ENCODE measurements around the gene CARD11. TPM values are rescaled to one million over a fixed set of nuclear protein-coding genes. Genes with fewer than 3 reads are reported as not detected.

Gene CARD11
- polyA plus RNA-seq, 1 experiment, result 1.2 TPM

DNA sequence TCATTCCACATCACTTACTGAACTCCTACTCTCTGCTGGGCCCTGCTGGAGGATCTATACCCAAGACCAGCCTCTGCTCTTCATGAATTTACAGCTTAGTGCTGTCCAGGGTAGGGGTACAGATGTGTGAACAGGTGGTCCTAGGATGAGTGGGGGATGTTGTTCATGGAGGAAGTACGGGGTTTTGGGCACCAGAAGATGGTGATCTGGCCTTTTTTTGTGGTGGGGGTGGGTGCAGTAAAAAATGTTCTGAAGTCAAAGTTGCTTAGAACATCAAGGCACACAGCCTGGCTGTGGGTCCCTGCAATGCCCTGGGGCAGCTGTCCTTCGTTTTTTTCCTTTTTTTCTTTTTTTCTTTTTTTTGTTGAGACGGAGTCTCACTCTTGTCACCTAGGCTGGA is 165.4 kb downstream of the CARD11 start:
- Histone ChIP-seq H3K27ac (ENCODE audit: low read depth, low read length) (no peak overlapping the region), H3K27me3 (ENCODE audit: control insufficient read depth, insufficient read depth, low read length) (no peaks in the 10 kb centered on the region), H3K4me3 (ENCODE audit: low read depth, low read length) (no peak overlapping the region), H3K9me3 (ENCODE audit: control insufficient read depth, insufficient read depth, low read length) (no peaks in the 10 kb centered on the region)
- POLR2A ChIA-PET, result no interaction called here
- CTCF ChIA-PET, result no interaction called here
- no peak for DNase-seq (ENCODE audit: low read depth, low spot score)
- TF ChIP-seq, protein P1, sequence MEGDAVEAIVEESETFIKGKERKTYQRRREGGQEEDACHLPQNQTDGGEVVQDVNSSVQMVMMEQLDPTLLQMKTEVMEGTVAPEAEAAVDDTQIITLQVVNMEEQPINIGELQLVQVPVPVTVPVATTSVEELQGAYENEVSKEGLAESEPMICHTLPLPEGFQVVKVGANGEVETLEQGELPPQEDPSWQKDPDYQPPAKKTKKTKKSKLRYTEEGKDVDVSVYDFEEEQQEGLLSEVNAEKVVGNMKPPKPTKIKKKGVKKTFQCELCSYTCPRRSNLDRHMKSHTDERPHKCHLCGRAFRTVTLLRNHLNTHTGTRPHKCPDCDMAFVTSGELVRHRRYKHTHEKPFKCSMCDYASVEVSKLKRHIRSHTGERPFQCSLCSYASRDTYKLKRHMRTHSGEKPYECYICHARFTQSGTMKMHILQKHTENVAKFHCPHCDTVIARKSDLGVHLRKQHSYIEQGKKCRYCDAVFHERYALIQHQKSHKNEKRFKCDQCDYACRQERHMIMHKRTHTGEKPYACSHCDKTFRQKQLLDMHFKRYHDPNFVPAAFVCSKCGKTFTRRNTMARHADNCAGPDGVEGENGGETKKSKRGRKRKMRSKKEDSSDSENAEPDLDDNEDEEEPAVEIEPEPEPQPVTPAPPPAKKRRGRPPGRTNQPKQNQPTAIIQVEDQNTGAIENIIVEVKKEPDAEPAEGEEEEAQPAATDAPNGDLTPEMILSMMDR (IDR thresholded peaks at IDR 0.05; ENCODE audit: low read depth, low read length), result no peak

DNA sequence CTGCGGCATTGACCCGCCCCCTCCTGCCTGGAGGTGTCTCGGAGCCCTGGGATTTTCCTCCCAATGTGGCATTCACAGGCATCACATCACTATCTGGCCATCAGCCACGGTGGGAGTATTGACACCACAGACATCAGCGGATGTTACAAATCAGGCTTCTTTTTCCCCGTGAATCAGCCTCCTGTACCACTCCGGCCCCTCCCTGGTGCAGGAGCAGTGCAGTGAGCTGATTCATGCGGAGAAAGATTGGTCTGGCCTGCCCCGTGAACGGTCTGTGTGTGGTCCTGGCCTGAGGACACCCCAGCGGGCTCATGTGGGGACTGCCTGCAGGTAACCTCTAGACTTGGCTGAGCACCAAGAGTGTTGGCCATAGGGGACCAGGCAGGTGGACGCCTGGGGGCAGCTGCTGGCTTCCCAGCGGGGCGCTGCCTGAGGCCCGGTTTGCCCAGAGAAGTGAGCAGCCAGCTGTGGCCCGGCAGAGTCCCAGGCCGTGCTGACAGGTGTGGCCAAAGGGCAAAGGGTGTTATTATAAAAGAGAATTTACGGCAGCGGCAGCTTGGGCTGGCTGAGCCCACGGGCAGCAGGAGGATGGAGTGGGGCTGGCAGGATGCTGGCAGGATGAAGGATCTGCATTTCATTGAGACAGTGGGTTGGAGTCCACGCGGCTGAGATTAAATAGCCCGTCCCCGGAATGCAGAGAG is 167.5 kb downstream of the CARD11 start:
- CTCF ChIA-PET, result interaction anchor here (1.2 kb wide), 1 partner anchor 10 kb away, joined by 4 read pairs; no protein-coding TSS in a partner anchor
- POLR2A ChIA-PET, result no interaction called here
- no peak for DNase-seq (ENCODE audit: low read depth, low spot score)
- H3K27me3 ChIP-seq (ENCODE audit: control insufficient read depth, insufficient read depth, low read length), result no peaks in the 10 kb centered on the region
- no peak overlapping the region for H3K4me3 ChIP-seq (ENCODE audit: low read depth, low read length)
- no peak overlapping the region for H3K27ac ChIP-seq (ENCODE audit: low read depth, low read length)
- H3K9me3 ChIP-seq (ENCODE audit: control insufficient read depth, insufficient read depth, low read length), result no peaks in the 10 kb centered on the region
- TF ChIP-seq, protein P1 (IDR thresholded peaks at IDR 0.05; ENCODE audit: low read depth, low read length), result no peak

DNA sequence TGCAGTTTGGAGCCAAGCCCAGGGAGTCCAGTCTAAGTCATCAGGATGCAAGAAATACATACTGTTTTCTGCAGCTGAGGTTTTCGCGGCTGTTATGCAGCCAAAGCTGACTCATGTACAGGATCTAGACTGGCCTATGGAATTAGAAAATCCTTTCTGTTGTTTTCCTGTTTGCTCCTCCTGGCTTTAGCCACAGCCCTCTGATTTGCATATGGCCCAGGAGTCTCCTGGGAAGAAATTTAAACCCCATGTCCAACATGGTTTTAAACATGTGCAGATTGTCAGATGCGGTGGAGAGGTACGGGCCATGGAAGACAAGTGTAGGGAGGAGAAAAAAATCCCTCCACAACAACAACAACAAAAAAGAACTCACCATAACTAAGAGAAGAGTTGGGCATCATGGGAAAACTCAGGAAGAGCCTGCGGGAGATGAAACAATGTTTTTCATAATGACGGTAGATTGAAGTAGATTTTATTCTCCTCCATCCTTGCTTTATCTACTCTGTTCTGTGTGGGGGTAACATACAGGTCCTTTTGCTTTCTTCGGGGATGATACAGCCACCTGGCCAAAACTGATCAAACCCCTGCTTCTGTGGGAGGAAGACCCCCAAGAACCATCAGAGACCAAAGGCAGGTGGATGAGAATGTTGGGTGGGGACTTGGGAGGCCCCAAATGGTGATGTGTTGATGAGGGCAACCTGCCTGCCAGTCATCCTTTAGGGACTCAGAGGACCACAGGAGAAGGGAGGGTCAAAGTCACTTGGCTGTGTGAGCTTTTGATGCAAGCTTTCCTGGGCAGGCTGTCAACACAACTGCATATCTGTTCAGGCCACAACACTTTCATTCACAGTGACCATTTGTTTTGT is 169.7 kb downstream of the CARD11 start:
- Histone ChIP-seq H3K27ac (ENCODE audit: low read depth, low read length) (peak overlapping the region; percentile 98), H3K9me3 (ENCODE audit: control insufficient read depth, insufficient read depth, low read length) (no peaks in the 10 kb centered on the region; the same call in 1 of the 2 replicates), H3K27me3 (ENCODE audit: control insufficient read depth, insufficient read depth, low read length) (no peaks in the 10 kb centered on the region), H3K4me3 (ENCODE audit: low read depth, low read length) (no peak overlapping the region)
- ChIA-PET POLR2A (interaction anchor here (0.5 to 1.0 kb wide), 7 partner anchors 17 to 1871 kb away, joined by 3 to 6 read pairs (median 3); no protein-coding TSS in a partner anchor), CTCF (interaction anchor here (1.2 kb wide), 1 partner anchor 9 kb away, joined by 3 read pairs; no protein-coding TSS in a partner anchor)
- TF ChIP-seq, protein P1 (IDR thresholded peaks at IDR 0.05; ENCODE audit: low read depth, low read length), result no peak
- peak; percentile 87 for DNase-seq (ENCODE audit: low read depth, low spot score)

DNA sequence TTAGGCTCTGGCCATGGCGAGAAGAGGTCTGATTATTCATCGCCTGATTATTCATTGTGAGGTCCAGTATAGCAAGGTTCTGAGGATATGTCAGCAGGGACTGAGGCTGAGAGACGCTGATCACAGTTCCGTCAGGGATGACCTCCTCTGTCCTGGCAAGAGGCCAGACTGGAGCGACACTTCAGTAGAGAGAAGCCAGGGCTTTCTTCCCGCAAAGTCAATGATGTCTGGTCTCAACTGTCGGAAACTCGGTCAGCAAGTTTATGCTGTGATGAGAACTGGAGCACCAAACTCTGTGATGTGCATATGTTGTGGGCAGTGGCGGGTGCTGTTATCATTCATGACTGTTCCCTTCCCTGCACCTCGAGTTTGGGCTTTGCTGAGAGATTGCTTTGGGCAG is 170.5 kb downstream of the CARD11 start:
- H3K27me3 ChIP-seq (ENCODE audit: control insufficient read depth, insufficient read depth, low read length), result no peaks in the 10 kb centered on the region
- H3K4me3 ChIP-seq (ENCODE audit: low read depth, low read length), result no peak overlapping the region
- TF ChIP-seq, protein P1 (IDR thresholded peaks at IDR 0.05; ENCODE audit: low read depth, low read length), result no peak
- no peak for DNase-seq (ENCODE audit: low read depth, low spot score)
- H3K27ac ChIP-seq (ENCODE audit: low read depth, low read length), result peak overlapping the region; percentile 98
- CTCF ChIA-PET, result no interaction called here
- H3K9me3 ChIP-seq (ENCODE audit: control insufficient read depth, insufficient read depth, low read length), result no peaks in the 10 kb centered on the region; the same call in 1 of the 2 replicates
- POLR2A ChIA-PET, result interaction anchor here (0.5 to 1.0 kb wide), 3 partner anchors 16 to 387 kb away, joined by 3 to 6 read pairs (median 3); no protein-coding TSS in a partner anchor
